Fibroblast of villous mesenchyme (primary cell): ENCODE measurements around the gene MOCS2. TPM values are rescaled to one million over a fixed set of nuclear protein-coding genes. Genes with fewer than 3 reads are reported as not detected.
"Not testable (repeated sequence)": the region's sequence is repeated elsewhere in the genome, so short reads cannot be mapped to it uniquely, and the experiment has no call there.

Experiments
- DNase-seq: peaks from one replicate; pipeline ENCODE4 v3.0.0-alpha.2; 2010; ENCODE audit warnings: low read depth
- H3K4me3 ChIP-seq: 2 replicates; pipeline ENCODE4 v1.5.1; 2011; ENCODE audit warnings: low read depth, mild to moderate bottlenecking, low read length
- total RNA-seq: library from RNA; depleted of rRNA; stranded (reverse); fragments of >200 nt; gene quantifications from 2 replicates; pipeline ENCODE4 v1.2.3, GENCODE V29; 2012
- TF ChIP-seq, protein P1 (sequence below): IDR thresholded peaks from 2 replicates; pipeline ENCODE4 v1.5.1; 2012; ENCODE audit warnings: low read depth, mild to moderate bottlenecking, low read length; ENCODE audit not compliant: insufficient read depth

Gene MOCS2
- total RNA-seq, 1 donor: 60.9 TPM

GRCh38 chr5:53112909-53113308, 3.4 kb upstream of the MOCS2 start:
- no peak overlapping the region for H3K4me3 ChIP-seq
- TF ChIP-seq, protein P1, sequence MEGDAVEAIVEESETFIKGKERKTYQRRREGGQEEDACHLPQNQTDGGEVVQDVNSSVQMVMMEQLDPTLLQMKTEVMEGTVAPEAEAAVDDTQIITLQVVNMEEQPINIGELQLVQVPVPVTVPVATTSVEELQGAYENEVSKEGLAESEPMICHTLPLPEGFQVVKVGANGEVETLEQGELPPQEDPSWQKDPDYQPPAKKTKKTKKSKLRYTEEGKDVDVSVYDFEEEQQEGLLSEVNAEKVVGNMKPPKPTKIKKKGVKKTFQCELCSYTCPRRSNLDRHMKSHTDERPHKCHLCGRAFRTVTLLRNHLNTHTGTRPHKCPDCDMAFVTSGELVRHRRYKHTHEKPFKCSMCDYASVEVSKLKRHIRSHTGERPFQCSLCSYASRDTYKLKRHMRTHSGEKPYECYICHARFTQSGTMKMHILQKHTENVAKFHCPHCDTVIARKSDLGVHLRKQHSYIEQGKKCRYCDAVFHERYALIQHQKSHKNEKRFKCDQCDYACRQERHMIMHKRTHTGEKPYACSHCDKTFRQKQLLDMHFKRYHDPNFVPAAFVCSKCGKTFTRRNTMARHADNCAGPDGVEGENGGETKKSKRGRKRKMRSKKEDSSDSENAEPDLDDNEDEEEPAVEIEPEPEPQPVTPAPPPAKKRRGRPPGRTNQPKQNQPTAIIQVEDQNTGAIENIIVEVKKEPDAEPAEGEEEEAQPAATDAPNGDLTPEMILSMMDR: no peak
- no peak for DNase-seq

- not testable (repeated sequence) for H3K4me3 ChIP-seq, DNase-seq
These were observed 2.8 kb upstream of the MOCS2 start for GRCh38 chr5:53112307-53112706.

GRCh38 chr5:53111139-53111538, 1.6 kb upstream of the MOCS2 start:
- TF ChIP-seq, protein P1: no peak
- DNase-seq: no peak
- H3K4me3 ChIP-seq: no peak overlapping the region

DNA sequence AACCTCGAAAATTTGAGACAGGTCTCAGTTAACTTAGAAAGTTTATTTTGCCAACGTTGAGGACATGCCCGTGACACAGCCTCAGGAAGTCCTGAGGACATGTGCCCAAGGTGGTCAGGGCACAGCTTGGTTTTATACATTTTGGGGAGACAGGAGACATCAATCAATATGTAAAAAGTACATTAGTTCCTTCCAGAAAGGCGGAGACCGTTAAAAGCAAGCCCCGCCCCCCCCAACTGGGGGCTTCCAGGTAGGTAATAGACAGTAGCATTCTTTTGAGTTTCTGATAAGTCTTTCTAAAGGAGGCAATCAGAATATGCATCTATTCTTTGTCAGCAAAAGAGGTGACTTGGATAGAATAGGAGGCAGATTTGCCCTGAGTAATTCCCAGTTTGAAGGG, 599 bp upstream of the MOCS2 start:
- peak overlapping the region; percentile 89 for H3K4me3 ChIP-seq
- no peak for DNase-seq
- TF ChIP-seq, protein P1: no peak

DNA sequence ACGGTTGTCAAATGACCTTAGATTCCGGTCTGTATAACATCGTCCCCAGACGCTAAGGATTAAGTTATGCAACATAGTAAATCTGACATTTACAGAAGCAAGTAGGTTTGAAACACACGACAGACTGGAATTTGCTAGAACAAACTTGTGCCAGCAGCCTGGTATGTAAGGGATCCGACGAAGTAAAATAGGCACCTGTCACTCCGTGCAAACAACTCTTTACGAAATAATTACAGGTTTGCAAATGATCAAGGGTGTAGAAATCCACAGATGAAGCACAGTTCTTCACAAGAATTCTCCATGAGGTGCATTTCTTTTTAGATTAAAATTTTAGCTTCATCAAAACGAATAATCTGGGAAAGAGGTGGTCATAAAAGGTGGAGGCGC, 508 bp downstream of the MOCS2 start:
- peak; percentile 54 for DNase-seq
- TF ChIP-seq, protein P1: no peak
- H3K4me3 ChIP-seq: peak overlapping the region; percentile 89

GRCh38 chr5:53105611-53106300, 3.8 kb downstream of the MOCS2 start:
- DNase-seq: no peak
- TF ChIP-seq, protein P1: no peak
- no peak overlapping the region for H3K4me3 ChIP-seq

GRCh38 chr5:53100606-53101005, 9.0 kb downstream of the MOCS2 start:
- no peak for DNase-seq

More at GRCh38 chr5:53100606-53101005, 9.0 kb downstream of the MOCS2 start:
- TF ChIP-seq, protein P1: no peak
- no peak overlapping the region for H3K4me3 ChIP-seq
